Spleen (tissue), 7 donors: ENCODE measurements around the gene ARSA.
A peak's percentile ranks its signal among the peaks of the same experiment; 100 is the strongest.

Source experiments
- POLR2A ChIP-seq, 3 donors: fragments of 450-650 bp; IDR thresholded peaks; one replicate each; pipeline ENCODE4 v1.5.1; 2017; ENCODE audit warnings: antibody characterized with exemption in 3 of 3, mild to moderate bottlenecking in 1 of 3
- POLR2AphosphoS5 ChIP-seq, 3 donors: sonication (generic); formaldehyde crosslinking; IDR thresholded peaks; one replicate each; pipeline ENCODE4 v1.5.1; 2017; ENCODE audit warnings: antibody characterized with exemption in 3 of 3
- TF ChIP-seq, protein P1 (sequence below), 11 experiments: fragments of 200-600 bp in 7 of 11; fragments of 450-650 bp in 4 of 11; sonication (generic) in 4 of 11; IDR thresholded peaks in 8 of 11; conservative IDR thresholded peaks in 3 of 11; 1 replicate in 7 of 11; 2 replicates in 4 of 11; pipeline versions ENCODE4 v1.4.0 to v1.8.0; 2016 to 2021; ENCODE audit warnings: antibody characterized with exemption in 11 of 11, inconsistent platforms in 4 of 11, mild to moderate bottlenecking in 1 of 11
- donor health status: DM: no; HTN: no; CAD: no; lungs with moderate emphysema.
- donor health status: DM: no; HTN: no; CAD: no.
- donor health status: DM: no; HTN: no; CAD: no.

DNA sequence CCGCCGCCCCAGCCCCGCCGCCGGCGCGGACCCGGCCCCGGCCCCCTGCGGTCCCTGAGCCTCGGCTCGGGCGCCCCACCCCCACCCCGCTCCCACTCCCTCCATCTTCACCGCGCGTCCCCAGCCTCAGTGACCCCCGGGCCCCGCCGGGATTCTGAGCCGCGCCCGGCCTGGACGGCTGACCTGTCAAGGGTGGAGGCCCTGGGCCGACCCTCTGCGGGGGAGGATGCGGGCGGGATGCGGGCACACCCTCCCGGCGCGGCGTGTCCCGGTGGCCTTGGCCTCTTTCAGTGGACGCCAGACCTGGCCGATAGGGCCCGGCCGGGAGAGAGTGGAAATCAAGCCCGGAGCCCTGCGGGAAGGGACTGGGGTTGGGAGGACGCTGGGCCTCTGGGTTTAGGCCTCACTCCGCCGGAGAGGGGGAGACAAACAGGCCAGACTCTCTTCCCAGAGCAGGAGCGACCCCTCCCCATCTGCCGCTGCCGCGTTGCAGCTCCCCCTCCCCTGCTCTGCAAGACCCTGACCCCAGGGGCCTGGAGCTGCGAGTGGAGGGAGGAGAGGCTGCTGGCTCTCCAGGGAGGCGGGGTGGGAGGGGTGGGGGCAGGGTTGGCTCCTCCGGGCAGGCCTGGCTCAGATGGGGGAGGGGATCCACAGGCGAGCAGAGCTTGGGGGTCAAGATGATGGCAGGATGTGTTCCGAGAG is 26.8 kb downstream of the ARSA start:
- TF ChIP-seq, protein P1, sequence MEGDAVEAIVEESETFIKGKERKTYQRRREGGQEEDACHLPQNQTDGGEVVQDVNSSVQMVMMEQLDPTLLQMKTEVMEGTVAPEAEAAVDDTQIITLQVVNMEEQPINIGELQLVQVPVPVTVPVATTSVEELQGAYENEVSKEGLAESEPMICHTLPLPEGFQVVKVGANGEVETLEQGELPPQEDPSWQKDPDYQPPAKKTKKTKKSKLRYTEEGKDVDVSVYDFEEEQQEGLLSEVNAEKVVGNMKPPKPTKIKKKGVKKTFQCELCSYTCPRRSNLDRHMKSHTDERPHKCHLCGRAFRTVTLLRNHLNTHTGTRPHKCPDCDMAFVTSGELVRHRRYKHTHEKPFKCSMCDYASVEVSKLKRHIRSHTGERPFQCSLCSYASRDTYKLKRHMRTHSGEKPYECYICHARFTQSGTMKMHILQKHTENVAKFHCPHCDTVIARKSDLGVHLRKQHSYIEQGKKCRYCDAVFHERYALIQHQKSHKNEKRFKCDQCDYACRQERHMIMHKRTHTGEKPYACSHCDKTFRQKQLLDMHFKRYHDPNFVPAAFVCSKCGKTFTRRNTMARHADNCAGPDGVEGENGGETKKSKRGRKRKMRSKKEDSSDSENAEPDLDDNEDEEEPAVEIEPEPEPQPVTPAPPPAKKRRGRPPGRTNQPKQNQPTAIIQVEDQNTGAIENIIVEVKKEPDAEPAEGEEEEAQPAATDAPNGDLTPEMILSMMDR (IDR thresholded peaks at IDR 0.05 in 8 of 11, conservative IDR thresholded peaks at IDR 0.05 in 3 of 11) = no peak
- TF ChIP-seq POLR2AphosphoS5 (IDR thresholded peaks at IDR 0.05) = peak in 2 of 3 donors; percentile 20 to 71
- no peak for TF ChIP-seq POLR2A (IDR thresholded peaks at IDR 0.05)
